PC-3 (cell line): ENCODE results near the gene IFNA13.

Experiments used
- EZH2 ChIP-seq: fragments of 300-600 bp; sonication (generic); IDR thresholded peaks from one replicate; pipeline ENCODE4 v1.6.1; 2017; ENCODE audit warnings: antibody characterized with exemption, mild to moderate bottlenecking, low read length; ENCODE audit not compliant: unreplicated experiment
- EZH2phosphoT487 ChIP-seq: fragments of 300-600 bp; sonication (generic); IDR thresholded peaks from 2 replicates; pipeline ENCODE4 v1.6.1; 2018; ENCODE audit warnings: mild to moderate bottlenecking, antibody characterized with exemption, low read length, borderline replicate concordance
- TF ChIP-seq, protein P1 (sequence below): fragments of 300-600 bp; sonication (generic); conservative IDR thresholded peaks from 2 replicates; pipeline ENCODE4 v1.5.1; 2017; ENCODE audit warnings: antibody characterized with exemption, low read depth, mild to moderate bottlenecking, low read length

DNA sequence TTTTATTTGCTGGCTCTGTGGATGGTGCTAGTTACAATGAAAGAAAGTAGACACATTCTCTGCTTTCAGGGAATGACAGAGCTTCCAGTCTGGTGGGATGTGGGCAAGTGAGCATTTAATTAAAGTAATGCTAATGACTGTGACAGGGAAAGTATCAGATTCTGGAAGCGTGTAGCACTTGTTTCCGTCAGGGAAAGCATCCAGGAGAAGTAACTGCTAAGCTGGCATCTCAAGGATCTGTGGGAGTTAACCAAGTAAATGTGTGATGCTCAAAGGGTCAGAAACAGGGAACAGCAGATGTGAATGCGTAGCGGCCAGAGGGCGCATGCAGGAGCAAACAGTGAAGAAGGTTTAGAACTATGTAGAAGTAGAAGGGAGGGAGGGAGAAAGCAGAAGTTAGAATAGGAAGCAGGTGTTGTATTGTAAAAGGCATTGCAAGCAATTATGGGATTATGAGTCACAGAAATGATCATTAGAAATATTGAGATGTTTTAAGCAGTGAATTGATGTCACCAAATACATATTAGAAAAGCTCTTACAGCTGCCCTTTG is 44.9 kb downstream of the IFNA13 start:
- TF ChIP-seq, protein P1, sequence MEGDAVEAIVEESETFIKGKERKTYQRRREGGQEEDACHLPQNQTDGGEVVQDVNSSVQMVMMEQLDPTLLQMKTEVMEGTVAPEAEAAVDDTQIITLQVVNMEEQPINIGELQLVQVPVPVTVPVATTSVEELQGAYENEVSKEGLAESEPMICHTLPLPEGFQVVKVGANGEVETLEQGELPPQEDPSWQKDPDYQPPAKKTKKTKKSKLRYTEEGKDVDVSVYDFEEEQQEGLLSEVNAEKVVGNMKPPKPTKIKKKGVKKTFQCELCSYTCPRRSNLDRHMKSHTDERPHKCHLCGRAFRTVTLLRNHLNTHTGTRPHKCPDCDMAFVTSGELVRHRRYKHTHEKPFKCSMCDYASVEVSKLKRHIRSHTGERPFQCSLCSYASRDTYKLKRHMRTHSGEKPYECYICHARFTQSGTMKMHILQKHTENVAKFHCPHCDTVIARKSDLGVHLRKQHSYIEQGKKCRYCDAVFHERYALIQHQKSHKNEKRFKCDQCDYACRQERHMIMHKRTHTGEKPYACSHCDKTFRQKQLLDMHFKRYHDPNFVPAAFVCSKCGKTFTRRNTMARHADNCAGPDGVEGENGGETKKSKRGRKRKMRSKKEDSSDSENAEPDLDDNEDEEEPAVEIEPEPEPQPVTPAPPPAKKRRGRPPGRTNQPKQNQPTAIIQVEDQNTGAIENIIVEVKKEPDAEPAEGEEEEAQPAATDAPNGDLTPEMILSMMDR, result no peak
- TF ChIP-seq EZH2 (no peak), EZH2phosphoT487 (no peak)
